GM12873 (cell line): Measurements from ENCODE around the gene CDC6.

Source experiments
- CTCF ChIP-seq: IDR thresholded peaks from 2 replicates; pipeline ENCODE4 v1.5.1; 2012; ENCODE audit warnings: low read depth, mild to moderate bottlenecking, moderate library complexity, low read length, control low read depth; ENCODE audit not compliant: insufficient read depth; ENCODE audit errors: missing control alignments

CDC6 gene

GRCh38 chr17:40251576-40251975 is 36.1 kb upstream of the CDC6 start:
- no peak for TF ChIP-seq CTCF

GRCh38 chr17:40253565-40253964 is 34.1 kb upstream of the CDC6 start:
- TF ChIP-seq CTCF, result no peak

- TF ChIP-seq CTCF, result no peak
These were observed 28.2 kb upstream of the CDC6 start for GRCh38 chr17:40259505-40259904.

GRCh38 chr17:40260528-40260927 is 27.2 kb upstream of the CDC6 start:
- no peak for TF ChIP-seq CTCF

GRCh38 chr17:40264458-40265185 is 23.1 kb upstream of the CDC6 start:
- no peak for TF ChIP-seq CTCF

- TF ChIP-seq CTCF, result no peak
These were observed 22.3 kb upstream of the CDC6 start for GRCh38 chr17:40265337-40265736.

- no peak for TF ChIP-seq CTCF
These were observed 20.8 kb upstream of the CDC6 start for GRCh38 chr17:40266882-40267281.
